Left lobe of liver (tissue), 2 donors: ENCODE data around the gene DNAJB14. TPM values are rescaled to one million over a fixed set of nuclear protein-coding genes. Genes with fewer than 3 reads are reported as not detected.
"Not testable (repeated sequence)": the region's sequence is repeated elsewhere in the genome, so short reads cannot be mapped to it uniquely, and the experiment has no call there.

Source experiments
- ATAC-seq: fragments of 200-7000 bp; cut with Tn5 transposase; one replicate; pipeline ENCODE4 v1.9.1; 2020; ENCODE audit warnings: mild to moderate bottlenecking, moderate library complexity
- DNase-seq: peaks from one replicate; pipeline ENCODE4 v3.0.0-alpha.2; 2020; ENCODE audit warnings: low spot score
- total RNA-seq: library from RNA; stranded (reverse); gene quantifications from one replicate; pipeline ENCODE4 v1.2.1, GENCODE V29; 2021
- donor health status: DM: no; HTN: no; CAD: no; lungs with moderate emphysema.
- donor health status: DM: no; HTN: yes; CAD: no.

The DNAJB14 gene
- total RNA-seq: 16.2 TPM

- DNase-seq (peak; percentile 80), ATAC-seq (peak; percentile 75)
Measured at GRCh38 chr4:99946356-99947189, at the start of gene DNAJB14. DNAJB14 (minus strand) TSS chr4:99946618; CDS start chr4:99946571, 47 bp downstream.

- DNase-seq: no peak
Measured at GRCh38 chr4:99991741-99992140, 45.3 kb upstream of the DNAJB14 start.

GRCh38 chr4:99987681-99988080, 41.3 kb upstream of the DNAJB14 start:
- DNase-seq: no peak
- no peak for ATAC-seq

More at GRCh38 chr4:99991741-99992140, 45.3 kb upstream of the DNAJB14 start:
- no peak for ATAC-seq

- no peak for DNase-seq
Measured at GRCh38 chr4:99986792-99987191, 40.4 kb upstream of the DNAJB14 start.

GRCh38 chr4:99983289-99983943, 37.0 kb upstream of the DNAJB14 start:
- DNase-seq (no peak), ATAC-seq (no peak)

More at GRCh38 chr4:99986792-99987191, 40.4 kb upstream of the DNAJB14 start:
- ATAC-seq: no peak

GRCh38 chr4:99979872-99980271, 33.5 kb upstream of the DNAJB14 start:
- DNase-seq (no peak), ATAC-seq (no peak)

GRCh38 chr4:99971453-99972111, 25.2 kb upstream of the DNAJB14 start:
- DNase-seq (no peak), ATAC-seq (no peak)

GRCh38 chr4:99968330-99968729, 21.9 kb upstream of the DNAJB14 start:
- no peak for DNase-seq
- ATAC-seq: no peak

GRCh38 chr4:99966692-99967091, 20.3 kb upstream of the DNAJB14 start:
- DNase-seq: no peak
- no peak for ATAC-seq

- ATAC-seq (no peak), DNase-seq (no peak)
Measured at GRCh38 chr4:99965674-99966350, 19.4 kb upstream of the DNAJB14 start.

- DNase-seq (no peak), ATAC-seq (no peak)
Measured at GRCh38 chr4:99965173-99965572, 18.8 kb upstream of the DNAJB14 start.

GRCh38 chr4:99961711-99962110, 15.3 kb upstream of the DNAJB14 start:
- no peak for ATAC-seq
- DNase-seq: no peak

- ATAC-seq (no peak), DNase-seq (no peak)
Measured at GRCh38 chr4:99960648-99961047, 14.2 kb upstream of the DNAJB14 start.

GRCh38 chr4:99958207-99958606, 11.8 kb upstream of the DNAJB14 start:
- DNase-seq, ATAC-seq: not testable (repeated sequence)

- ATAC-seq: no peak
- no peak for DNase-seq
Measured at GRCh38 chr4:99950913-99951254, 4.5 kb upstream of the DNAJB14 start.

GRCh38 chr4:99949999-99950912, 3.8 kb upstream of the DNAJB14 start, which contains the start of gene H2AZ1:
H2AZ1 (minus strand) TSS chr4:99950275; CDS start chr4:99950170, 105 bp downstream.
- ATAC-seq (peak; percentile 81), DNase-seq (peak; percentile 99)

- ATAC-seq (peak; percentile 51), DNase-seq (peak; percentile 85)
Measured at GRCh38 chr4:99949034-99949998, 2.9 kb upstream of the DNAJB14 start.

GRCh38 chr4:99947608-99948007, 1.2 kb upstream of the DNAJB14 start:
- ATAC-seq (no peak), DNase-seq (no peak)

GRCh38 chr4:99947190-99947578, 766 bp upstream of the DNAJB14 start:
- DNase-seq: no peak
- no peak for ATAC-seq
